ENCODE data around the gene ELOF1.
"Not testable (repeated sequence)": the region's sequence is repeated elsewhere in the genome, so short reads cannot be mapped to it uniquely, and the experiment has no call there.

Gene ELOF1

GRCh38 chr19:11570039-11570462 is 11.0 kb upstream of the ELOF1 start:
- no peak for DNase-seq (ENCODE audit: low read depth, low spot score)

- no peak for DNase-seq (ENCODE audit: low read depth, low spot score)
Measured at GRCh38 chr19:11566164-11566563, 7.1 kb upstream of the ELOF1 start.

GRCh38 chr19:11565649-11565980 is 6.6 kb upstream of the ELOF1 start:
- not testable (repeated sequence) for DNase-seq (ENCODE audit: low read depth, low spot score)

- not testable (repeated sequence) for DNase-seq (ENCODE audit: low read depth, low spot score)
Measured at GRCh38 chr19:11564082-11564807, 5.2 kb upstream of the ELOF1 start.

- no peak for DNase-seq (ENCODE audit: low read depth, low spot score)
Measured at GRCh38 chr19:11563532-11563931, 4.5 kb upstream of the ELOF1 start.

- no peak for DNase-seq (ENCODE audit: low read depth, low spot score)
Measured at GRCh38 chr19:11560404-11561051, 1.5 kb upstream of the ELOF1 start.

GRCh38 chr19:11556634-11557420 is 2.2 kb downstream of the ELOF1 start:
- no peak for DNase-seq (ENCODE audit: low read depth, low spot score)

- no peak for DNase-seq (ENCODE audit: low read depth, low spot score)
Measured at GRCh38 chr19:11555246-11555645, 3.8 kb downstream of the ELOF1 start.

- no peak for DNase-seq (ENCODE audit: low read depth, low spot score)
Measured at GRCh38 chr19:11554160-11554559, 4.9 kb downstream of the ELOF1 start.

GRCh38 chr19:11552666-11553372 is 6.2 kb downstream of the ELOF1 start:
- DNase-seq (ENCODE audit: low read depth, low spot score) = no peak

- no peak for DNase-seq (ENCODE audit: low read depth, low spot score)
Measured at GRCh38 chr19:11551603-11552235, 7.3 kb downstream of the ELOF1 start.

GRCh38 chr19:11550265-11550664 is 8.8 kb downstream of the ELOF1 start:
- no peak for DNase-seq (ENCODE audit: low read depth, low spot score)

GRCh38 chr19:11549386-11549953 is 9.6 kb downstream of the ELOF1 start:
- no peak for DNase-seq (ENCODE audit: low read depth, low spot score)

GRCh38 chr19:11547929-11548700 is 10.9 kb downstream of the ELOF1 start:
- DNase-seq (ENCODE audit: low read depth, low spot score) = no peak

GRCh38 chr19:11541238-11541637 is 17.8 kb downstream of the ELOF1 start:
- no peak for DNase-seq (ENCODE audit: low read depth, low spot score)

GRCh38 chr19:11540645-11541044 is 18.4 kb downstream of the ELOF1 start:
- DNase-seq (ENCODE audit: low read depth, low spot score) = no peak

GRCh38 chr19:11539495-11540365 is 19.3 kb downstream of the ELOF1 start:
- no peak for DNase-seq (ENCODE audit: low read depth, low spot score)

GRCh38 chr19:11538232-11539036 is 20.6 kb downstream of the ELOF1 start, which contains the start of gene CNN1:
CNN1 (plus strand) TSS chr19:11538851; CDS start chr19:11538928, 77 bp downstream.
- no peak for DNase-seq (ENCODE audit: low read depth, low spot score)

Data from smooth muscle cell of the brain vasculature (primary cell).